ENCODE results near the gene RAB1B.
"Not testable (repeated sequence)": the region's sequence is repeated elsewhere in the genome, so short reads cannot be mapped to it uniquely, and the experiment has no call there.

RAB1B gene

GRCh38 chr11:66315498-66315885 is 47.1 kb downstream of the RAB1B start:
- Histone ChIP-seq H3K36me3 (ENCODE audit: insufficient read depth, low read length) (no peaks in the 10 kb centered on the region), H3K4me1 (ENCODE audit: control insufficient read depth, insufficient read depth, low read length, unreplicated experiment) (peaks cover 31% of the 10 kb centered on the region), H3K4me3 (ENCODE audit: low read depth, low read length) (peak overlapping the region; percentile 94), H3K79me2 (ENCODE audit: control insufficient read depth, insufficient read depth, low read length, unreplicated experiment) (peaks cover 34% of the 10 kb centered on the region), H3K27me3 (ENCODE audit: insufficient read depth, low read length) (no peaks in the 10 kb centered on the region), H2AFZ (ENCODE audit: low read length, unreplicated experiment) (no peak overlapping the region), H3K27ac (ENCODE audit: low read depth, low read length) (peak overlapping the region; percentile 97)

- peak overlapping the region; percentile 97 for H3K27ac ChIP-seq (ENCODE audit: low read depth, low read length)
Measured at GRCh38 chr11:66315921-66316811, 47.7 kb downstream of the RAB1B start.

GRCh38 chr11:66316849-66317251 is 48.4 kb downstream of the RAB1B start, which contains the start of gene CD248:
Gene CD248, minus strand, starts transcription at chr11:66317044. Its CDS starts 17 bp downstream, at chr11:66317027.
- Histone ChIP-seq H3K4me1 (ENCODE audit: control insufficient read depth, insufficient read depth, low read length, unreplicated experiment) (peaks cover 35% of the 10 kb centered on the region), H3K27me3 (ENCODE audit: insufficient read depth, low read length) (no peaks in the 10 kb centered on the region), H3K79me2 (ENCODE audit: control insufficient read depth, insufficient read depth, low read length, unreplicated experiment) (peaks cover 34% of the 10 kb centered on the region), H2AFZ (ENCODE audit: low read length, unreplicated experiment) (peak within 1 kb of the TSS; percentile 66), H3K27ac (ENCODE audit: low read depth, low read length) (peak within 1 kb of the TSS; percentile 97), H3K36me3 (ENCODE audit: insufficient read depth, low read length) (no peaks in the 10 kb centered on the region), H3K4me3 (ENCODE audit: low read depth, low read length) (peak within 1 kb of the TSS; percentile 94)

More at GRCh38 chr11:66315921-66316811, 47.7 kb downstream of the RAB1B start:
- H2AFZ ChIP-seq (ENCODE audit: low read length, unreplicated experiment): no peak overlapping the region
- no peaks in the 10 kb centered on the region for H3K27me3 ChIP-seq (ENCODE audit: insufficient read depth, low read length)
- H3K4me3 ChIP-seq (ENCODE audit: low read depth, low read length): peak overlapping the region; percentile 94
- peaks cover 34% of the 10 kb centered on the region for H3K79me2 ChIP-seq (ENCODE audit: control insufficient read depth, insufficient read depth, low read length, unreplicated experiment)
- no peaks in the 10 kb centered on the region for H3K36me3 ChIP-seq (ENCODE audit: insufficient read depth, low read length)
- H3K4me1 ChIP-seq (ENCODE audit: control insufficient read depth, insufficient read depth, low read length, unreplicated experiment): peaks cover 31% of the 10 kb centered on the region

- Histone ChIP-seq H3K27ac (ENCODE audit: low read depth, low read length) (peak overlapping the region; percentile 97), H3K79me2 (ENCODE audit: control insufficient read depth, insufficient read depth, low read length, unreplicated experiment) (peaks cover 34% of the 10 kb centered on the region), H3K4me1 (ENCODE audit: control insufficient read depth, insufficient read depth, low read length, unreplicated experiment) (peaks cover 39% of the 10 kb centered on the region), H3K4me3 (ENCODE audit: low read depth, low read length) (peak overlapping the region; percentile 94), H2AFZ (ENCODE audit: low read length, unreplicated experiment) (no peak overlapping the region), H3K27me3 (ENCODE audit: insufficient read depth, low read length) (no peaks in the 10 kb centered on the region), H3K36me3 (ENCODE audit: insufficient read depth, low read length) (no peaks in the 10 kb centered on the region)
Measured at GRCh38 chr11:66317322-66317722, 48.9 kb downstream of the RAB1B start.

GRCh38 chr11:66317723-66318599 is 49.5 kb downstream of the RAB1B start:
- no peaks in the 10 kb centered on the region for H3K27me3 ChIP-seq (ENCODE audit: insufficient read depth, low read length)
- peak overlapping the region; percentile 94 for H3K4me3 ChIP-seq (ENCODE audit: low read depth, low read length)
- H3K27ac ChIP-seq (ENCODE audit: low read depth, low read length): peak overlapping the region; percentile 97
- peak overlapping the region; percentile 66 for H2AFZ ChIP-seq (ENCODE audit: low read length, unreplicated experiment)
- peaks cover 45% of the 10 kb centered on the region for H3K4me1 ChIP-seq (ENCODE audit: control insufficient read depth, insufficient read depth, low read length, unreplicated experiment)
- no peaks in the 10 kb centered on the region for H3K36me3 ChIP-seq (ENCODE audit: insufficient read depth, low read length)
- H3K79me2 ChIP-seq (ENCODE audit: control insufficient read depth, insufficient read depth, low read length, unreplicated experiment): peaks cover 34% of the 10 kb centered on the region

- no peaks in the 10 kb centered on the region for H3K36me3 ChIP-seq (ENCODE audit: insufficient read depth, low read length)
- H3K27me3 ChIP-seq (ENCODE audit: insufficient read depth, low read length): no peaks in the 10 kb centered on the region
- peak overlapping the region; percentile 97 for H3K27ac ChIP-seq (ENCODE audit: low read depth, low read length)
- peaks cover 51% of the 10 kb centered on the region for H3K4me1 ChIP-seq (ENCODE audit: control insufficient read depth, insufficient read depth, low read length, unreplicated experiment)
- H3K79me2 ChIP-seq (ENCODE audit: control insufficient read depth, insufficient read depth, low read length, unreplicated experiment): peaks cover 32% of the 10 kb centered on the region
- peak overlapping the region; percentile 66 for H2AFZ ChIP-seq (ENCODE audit: low read length, unreplicated experiment)
- no peak overlapping the region for H3K4me3 ChIP-seq (ENCODE audit: low read depth, low read length)
Measured at GRCh38 chr11:66318600-66318970, 50.1 kb downstream of the RAB1B start.

- peaks cover 56% of the 10 kb centered on the region for H3K4me1 ChIP-seq (ENCODE audit: control insufficient read depth, insufficient read depth, low read length, unreplicated experiment)
Measured at GRCh38 chr11:66320289-66320688, 51.9 kb downstream of the RAB1B start.

GRCh38 chr11:66320748-66321147 is 52.3 kb downstream of the RAB1B start:
- not testable (repeated sequence) for H3K27me3 ChIP-seq (ENCODE audit: insufficient read depth, low read length); H3K4me3 ChIP-seq (ENCODE audit: low read depth, low read length); H2AFZ ChIP-seq (ENCODE audit: low read length, unreplicated experiment); H3K27ac ChIP-seq (ENCODE audit: low read depth, low read length); H3K36me3 ChIP-seq (ENCODE audit: insufficient read depth, low read length)
- H3K79me2 ChIP-seq (ENCODE audit: control insufficient read depth, insufficient read depth, low read length, unreplicated experiment): peaks cover 11% of the 10 kb centered on the region
- peaks cover 59% of the 10 kb centered on the region for H3K4me1 ChIP-seq (ENCODE audit: control insufficient read depth, insufficient read depth, low read length, unreplicated experiment)

More at GRCh38 chr11:66320289-66320688, 51.9 kb downstream of the RAB1B start:
- not testable (repeated sequence) for H3K27me3 ChIP-seq (ENCODE audit: insufficient read depth, low read length); H3K4me3 ChIP-seq (ENCODE audit: low read depth, low read length); H2AFZ ChIP-seq (ENCODE audit: low read length, unreplicated experiment); H3K36me3 ChIP-seq (ENCODE audit: insufficient read depth, low read length); H3K27ac ChIP-seq (ENCODE audit: low read depth, low read length)
- H3K79me2 ChIP-seq (ENCODE audit: control insufficient read depth, insufficient read depth, low read length, unreplicated experiment): peaks cover 15% of the 10 kb centered on the region

- Histone ChIP-seq H3K27ac (ENCODE audit: low read depth, low read length) (no peak overlapping the region), H3K4me3 (ENCODE audit: low read depth, low read length) (no peak overlapping the region), H3K36me3 (ENCODE audit: insufficient read depth, low read length) (no peaks in the 10 kb centered on the region), H3K79me2 (ENCODE audit: control insufficient read depth, insufficient read depth, low read length, unreplicated experiment) (peaks cover 2% of the 10 kb centered on the region), H2AFZ (ENCODE audit: low read length, unreplicated experiment) (no peak overlapping the region), H3K27me3 (ENCODE audit: insufficient read depth, low read length) (no peaks in the 10 kb centered on the region), H3K4me1 (ENCODE audit: control insufficient read depth, insufficient read depth, low read length, unreplicated experiment) (peaks cover 67% of the 10 kb centered on the region)
Measured at GRCh38 chr11:66321606-66322005, 53.2 kb downstream of the RAB1B start.

- no peaks in the 10 kb centered on the region for H3K79me2 ChIP-seq (ENCODE audit: control insufficient read depth, insufficient read depth, low read length, unreplicated experiment)
- no peaks in the 10 kb centered on the region for H3K27me3 ChIP-seq (ENCODE audit: insufficient read depth, low read length)
- H3K27ac ChIP-seq (ENCODE audit: low read depth, low read length): peak overlapping the region; percentile 59
- H3K4me1 ChIP-seq (ENCODE audit: control insufficient read depth, insufficient read depth, low read length, unreplicated experiment): peaks cover 71% of the 10 kb centered on the region
- H3K36me3 ChIP-seq (ENCODE audit: insufficient read depth, low read length): no peaks in the 10 kb centered on the region
- no peak overlapping the region for H3K4me3 ChIP-seq (ENCODE audit: low read depth, low read length)
- H2AFZ ChIP-seq (ENCODE audit: low read length, unreplicated experiment): peak overlapping the region; percentile 81
Measured at GRCh38 chr11:66322732-66323427, 54.4 kb downstream of the RAB1B start.

Data from ACC112 (cell line).